K562 (cell line): ENCODE results near the gene MAPK8IP1.

Experiments used
- CTCF ChIP-seq, 3 experiments: IDR thresholded peaks in 2 of 3; conservative IDR thresholded peaks in 1 of 3; 2 replicates each; pipeline ENCODE4 v1.5.1; 2011 to 2012; ENCODE audit warnings: low read length in 3 of 3, mild to moderate bottlenecking in 3 of 3, control low read depth in 2 of 3, improper control_type of control experiment in 1 of 3, inconsistent platforms in 1 of 3, low read depth in 1 of 3, mixed read lengths in 1 of 3, moderate library complexity in 1 of 3; ENCODE audit not compliant: insufficient read depth in 2 of 3
- DPF2 ChIP-seq: fragments of 450-650 bp; IDR thresholded peaks from 2 replicates; pipeline ENCODE4 v1.6.1; 2016

- TF ChIP-seq DPF2, result no peak
- TF ChIP-seq CTCF (IDR thresholded peaks at IDR 0.05 in 2 of 3, conservative IDR thresholded peaks at IDR 0.05 in 1 of 3; ENCODE audit: insufficient read depth in 2 of 3, low read depth in 1 of 3, low read length in 3 of 3), result no peak
Observed at GRCh38 chr11:45855308-45855707, 30.1 kb upstream of the MAPK8IP1 start.
